Measurements from ENCODE around the gene SPANXN1. TPM values are rescaled to one million over a fixed set of nuclear protein-coding genes. Genes with fewer than 3 reads are reported as not detected.
"Not testable (repeated sequence)": the region's sequence is repeated elsewhere in the genome, so short reads cannot be mapped to it uniquely, and the experiment has no call there.

The SPANXN1 gene
- total RNA-seq: not detected

GRCh38 chrX:145247203-145247602 is at the start of gene SPANXN1:
Gene SPANXN1, plus strand, starts transcription at chrX:145247503. Its CDS starts 84 bp downstream, at chrX:145247587.
- not testable (repeated sequence) for DNase-seq (ENCODE audit: low spot score)

GRCh38 chrX:145199078-145199477 is 48.2 kb upstream of the SPANXN1 start:
- no peak for DNase-seq (ENCODE audit: low spot score)

DNA sequence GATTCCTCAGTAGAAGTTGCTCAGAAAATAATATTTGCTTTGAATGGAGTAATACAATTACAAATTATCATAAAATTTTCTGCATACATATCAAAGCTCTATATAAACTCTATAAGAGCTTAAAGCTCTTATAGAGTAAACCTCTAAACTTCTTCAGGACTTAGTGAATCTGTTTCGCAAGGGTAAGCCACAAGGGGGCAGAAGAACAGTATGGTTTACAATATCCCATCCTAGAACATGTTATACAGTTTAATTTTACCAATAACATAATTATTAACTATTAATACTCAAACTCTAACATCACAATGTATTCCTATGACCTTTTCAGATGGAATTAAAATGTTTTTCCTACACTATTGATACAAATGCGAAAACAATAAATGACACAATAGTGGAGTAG is 33.8 kb upstream of the SPANXN1 start:
- no peak for DNase-seq (ENCODE audit: low spot score)

DNA sequence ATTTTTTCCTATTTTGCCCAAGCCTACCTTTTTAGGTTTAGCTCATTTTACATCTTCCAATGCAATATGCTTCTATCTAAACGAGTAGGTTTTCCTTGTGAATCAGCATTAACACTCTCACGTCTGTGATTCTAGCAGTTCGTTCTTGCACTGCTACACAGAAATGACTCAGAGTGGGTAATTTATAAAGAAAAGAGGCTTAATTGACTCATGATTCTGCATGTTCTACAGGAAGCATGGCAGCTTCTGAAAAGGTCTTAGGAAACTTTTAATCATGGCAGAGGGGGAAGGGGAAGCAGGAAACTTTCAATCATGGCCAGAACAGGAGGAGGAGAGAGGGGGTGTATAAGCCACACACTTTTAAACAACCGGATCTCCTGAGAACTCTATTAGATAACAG is 44.9 kb downstream of the SPANXN1 start:
- no peak for DNase-seq (ENCODE audit: low spot score)
